Mucosa of stomach (tissue), 1 donor: Measurements from ENCODE around the gene KMT2C.

ENCODE experiments used
- H3K27me3 ChIP-seq: one replicate; pipeline ENCODE4 v1.7.0; 2013; ENCODE audit warnings: mild to moderate bottlenecking, low read length; ENCODE audit not compliant: control insufficient read depth, insufficient read depth
- H3K36me3 ChIP-seq: one replicate; pipeline ENCODE4 v1.7.0; 2013; ENCODE audit warnings: low read length; ENCODE audit not compliant: control insufficient read depth, insufficient read depth
- H3K4me1 ChIP-seq: one replicate; pipeline ENCODE4 v1.7.0; 2013; ENCODE audit warnings: mild to moderate bottlenecking, low read length; ENCODE audit not compliant: control insufficient read depth, insufficient read depth
- H3K4me3 ChIP-seq: one replicate; pipeline ENCODE4 v1.7.0; 2013; ENCODE audit warnings: low read length
- H3K9ac ChIP-seq: one replicate; pipeline ENCODE4 v1.7.0; 2013; ENCODE audit warnings: mild to moderate bottlenecking, low read length, moderate library complexity
- H3K9me3 ChIP-seq: one replicate; pipeline ENCODE4 v1.7.0; 2013; ENCODE audit warnings: mild to moderate bottlenecking, low read length, moderate library complexity; ENCODE audit not compliant: control insufficient read depth
- donor health status: Pancreatic carcinoma.

The KMT2C gene

GRCh38 chr7:152196391-152196790 lies 239.4 kb downstream of the KMT2C start:
- Histone ChIP-seq H3K9ac (no peak overlapping the region), H3K4me3 (no peak overlapping the region), H3K36me3 (peaks cover 10% of the 10 kb centered on the region), H3K4me1 (no peaks in the 10 kb centered on the region), H3K27me3 (no peaks in the 10 kb centered on the region), H3K9me3 (no peaks in the 10 kb centered on the region)

GRCh38 chr7:152193880-152194279 lies 241.9 kb downstream of the KMT2C start:
- no peak overlapping the region for H3K9ac ChIP-seq
- no peak overlapping the region for H3K4me3 ChIP-seq
- H3K27me3 ChIP-seq: no peaks in the 10 kb centered on the region
- H3K36me3 ChIP-seq: peaks cover 10% of the 10 kb centered on the region
- no peaks in the 10 kb centered on the region for H3K9me3 ChIP-seq
- H3K4me1 ChIP-seq: no peaks in the 10 kb centered on the region

GRCh38 chr7:152189061-152189460 lies 246.7 kb downstream of the KMT2C start:
- Histone ChIP-seq H3K9ac (no peak overlapping the region), H3K36me3 (peaks cover 6% of the 10 kb centered on the region), H3K4me1 (no peaks in the 10 kb centered on the region), H3K27me3 (no peaks in the 10 kb centered on the region), H3K9me3 (no peaks in the 10 kb centered on the region), H3K4me3 (no peak overlapping the region)

- Histone ChIP-seq H3K9me3 (no peaks in the 10 kb centered on the region), H3K4me1 (no peaks in the 10 kb centered on the region), H3K36me3 (peaks cover 7% of the 10 kb centered on the region), H3K4me3 (no peak overlapping the region), H3K27me3 (no peaks in the 10 kb centered on the region), H3K9ac (no peak overlapping the region)
These were observed 250.2 kb downstream of the KMT2C start for GRCh38 chr7:152185558-152185957.

GRCh38 chr7:152180587-152180986 lies 255.2 kb downstream of the KMT2C start:
- no peaks in the 10 kb centered on the region for H3K4me1 ChIP-seq
- no peak overlapping the region for H3K4me3 ChIP-seq
- no peaks in the 10 kb centered on the region for H3K27me3 ChIP-seq
- H3K9ac ChIP-seq: no peak overlapping the region
- no peaks in the 10 kb centered on the region for H3K9me3 ChIP-seq
- peaks cover 22% of the 10 kb centered on the region for H3K36me3 ChIP-seq

GRCh38 chr7:152180048-152180447 lies 255.8 kb downstream of the KMT2C start:
- Histone ChIP-seq H3K4me1 (no peaks in the 10 kb centered on the region), H3K9ac (no peak overlapping the region), H3K9me3 (no peaks in the 10 kb centered on the region), H3K36me3 (peaks cover 22% of the 10 kb centered on the region), H3K4me3 (no peak overlapping the region), H3K27me3 (no peaks in the 10 kb centered on the region)

GRCh38 chr7:152178405-152179058 lies 257.3 kb downstream of the KMT2C start:
- H3K4me3 ChIP-seq: no peak overlapping the region
- peaks cover 22% of the 10 kb centered on the region for H3K36me3 ChIP-seq
- no peaks in the 10 kb centered on the region for H3K9me3 ChIP-seq
- H3K9ac ChIP-seq: no peak overlapping the region
- no peaks in the 10 kb centered on the region for H3K4me1 ChIP-seq
- no peaks in the 10 kb centered on the region for H3K27me3 ChIP-seq

GRCh38 chr7:152177681-152178404 lies 258.0 kb downstream of the KMT2C start:
- Histone ChIP-seq H3K9ac (no peak overlapping the region), H3K36me3 (peaks cover 22% of the 10 kb centered on the region)

GRCh38 chr7:152176797-152177196 lies 259.0 kb downstream of the KMT2C start:
- H3K4me3 ChIP-seq: no peak overlapping the region
- no peak overlapping the region for H3K9ac ChIP-seq
- H3K27me3 ChIP-seq: no peaks in the 10 kb centered on the region
- H3K9me3 ChIP-seq: no peaks in the 10 kb centered on the region
- no peaks in the 10 kb centered on the region for H3K4me1 ChIP-seq
- H3K36me3 ChIP-seq: peaks cover 22% of the 10 kb centered on the region

More at GRCh38 chr7:152177681-152178404, 258.0 kb downstream of the KMT2C start:
- Histone ChIP-seq H3K27me3 (no peaks in the 10 kb centered on the region), H3K4me1 (no peaks in the 10 kb centered on the region), H3K4me3 (no peak overlapping the region), H3K9me3 (no peaks in the 10 kb centered on the region)

- Histone ChIP-seq H3K4me3 (no peak overlapping the region), H3K9me3 (no peaks in the 10 kb centered on the region), H3K27me3 (no peaks in the 10 kb centered on the region), H3K4me1 (no peaks in the 10 kb centered on the region), H3K9ac (no peak overlapping the region), H3K36me3 (peaks cover 8% of the 10 kb centered on the region)
These were observed 262.3 kb downstream of the KMT2C start for GRCh38 chr7:152173372-152174070.

- no peaks in the 10 kb centered on the region for H3K4me1 ChIP-seq
- H3K27me3 ChIP-seq: no peaks in the 10 kb centered on the region
- no peaks in the 10 kb centered on the region for H3K9me3 ChIP-seq
- no peak overlapping the region for H3K9ac ChIP-seq
- H3K36me3 ChIP-seq: no peaks in the 10 kb centered on the region
- H3K4me3 ChIP-seq: no peak overlapping the region
These were observed 273.5 kb downstream of the KMT2C start for GRCh38 chr7:152162287-152162686.

- H3K4me3 ChIP-seq: no peak overlapping the region
These were observed 274.6 kb downstream of the KMT2C start for GRCh38 chr7:152161171-152161570.

More at GRCh38 chr7:152161171-152161570, 274.6 kb downstream of the KMT2C start:
- Histone ChIP-seq H3K4me1 (no peaks in the 10 kb centered on the region), H3K9ac (no peak overlapping the region), H3K9me3 (no peaks in the 10 kb centered on the region), H3K27me3 (no peaks in the 10 kb centered on the region), H3K36me3 (no peaks in the 10 kb centered on the region)
